Neural cell (in vitro differentiated cells): Measurements from ENCODE around the gene KCNK2. TPM values are rescaled to one million over a fixed set of nuclear protein-coding genes. Genes with fewer than 3 reads are reported as not detected.

Experiments used
- H2AFZ ChIP-seq: fragments of 200-600, 300-800 bp; sonication (generic), shearing (Covaris generic); 2 replicates; pipeline ENCODE4 v1.6.0; 2014; ENCODE audit warnings: low read depth, mild to moderate bottlenecking, antibody characterized with exemption, low read length, moderate library complexity
- H3F3A ChIP-seq: fragments of 200-600 bp; shearing (Covaris generic); 2 replicates; pipeline ENCODE4 v1.6.1; 2016; ENCODE audit warnings: mild to moderate bottlenecking, moderate library complexity, mixed read lengths, antibody characterized with exemption, low read length; ENCODE audit not compliant: insufficient read depth, poor library complexity, severe bottlenecking
- H3K27ac ChIP-seq: fragments of 200-600, 300-800 bp; sonication (generic), shearing (Covaris generic); 2 replicates; pipeline ENCODE4 v1.5.1; 2014; ENCODE audit warnings: mild to moderate bottlenecking, low read length, moderate library complexity
- H3K27me3 ChIP-seq: fragments of 300-800, 200-600 bp; sonication (generic), shearing (Covaris generic); 2 replicates; pipeline ENCODE4 v1.6.0; 2014; ENCODE audit warnings: mild to moderate bottlenecking, low read depth, low read length, moderate library complexity; ENCODE audit not compliant: insufficient read depth
- H3K36me3 ChIP-seq: fragments of 300-800, 200-600 bp; sonication (generic), shearing (Covaris generic); 2 replicates; pipeline ENCODE4 v1.5.1; 2014; ENCODE audit warnings: mild to moderate bottlenecking, antibody characterized with exemption, low read length, moderate library complexity; ENCODE audit not compliant: insufficient read depth
- H3K4me2 ChIP-seq: fragments of 300-800, 200-600 bp; sonication (generic), shearing (Covaris generic); 2 replicates; pipeline ENCODE4 v1.6.0; 2014; ENCODE audit warnings: mild to moderate bottlenecking, low read length
- H3K4me3 ChIP-seq: fragments of 300-800, 200-600 bp; sonication (generic), shearing (Covaris generic); 2 replicates; pipeline ENCODE4 v1.5.1; 2014; ENCODE audit warnings: mild to moderate bottlenecking, low read length, moderate library complexity
- H3K79me2 ChIP-seq: fragments of 200-600 bp; shearing (Covaris generic); replicated peaks from 2 replicates; pipeline ENCODE4 v1.6.0; 2014; ENCODE audit warnings: mild to moderate bottlenecking, low read length, moderate library complexity; ENCODE audit not compliant: insufficient read depth
- H3K9ac ChIP-seq: fragments of 300-800, 200-600 bp; sonication (generic), shearing (Covaris generic); 2 replicates; pipeline ENCODE4 v1.6.1; 2016; ENCODE audit warnings: mild to moderate bottlenecking, low read length, mixed read lengths
- H3K9me2 ChIP-seq: fragments of 200-600 bp; shearing (Covaris generic); 2 replicates; pipeline ENCODE4 v1.6.1; 2016; ENCODE audit warnings: mild to moderate bottlenecking, low read length, mixed read lengths; ENCODE audit not compliant: insufficient read depth
- H3K9me3 ChIP-seq: fragments of 200-600, 300-800 bp; sonication (generic), shearing (Covaris generic); 2 replicates; pipeline ENCODE4 v1.6.1; 2016; ENCODE audit warnings: mild to moderate bottlenecking, mixed run types, low read length, moderate library complexity, mixed read lengths
- H4K20me1 ChIP-seq: fragments of 200-600 bp; shearing (Covaris generic); 2 replicates; pipeline ENCODE4 v1.6.1; 2016; ENCODE audit warnings: mild to moderate bottlenecking, mixed run types; ENCODE audit not compliant: insufficient read depth
- CTCF ChIP-seq: fragments of 450-650 bp; IDR thresholded peaks from 2 replicates; pipeline ENCODE4 v1.5.1; 2014; ENCODE audit warnings: antibody characterized with exemption, mild to moderate bottlenecking, moderate library complexity; ENCODE audit not compliant: poor library complexity, severe bottlenecking
- EP300 ChIP-seq: fragments of 450-650 bp; conservative IDR thresholded peaks from 2 replicates; pipeline ENCODE4 v1.6.1; 2014; ENCODE audit warnings: antibody characterized with exemption, mild to moderate bottlenecking, moderate library complexity; ENCODE audit not compliant: poor library complexity, severe bottlenecking
- EZH2 ChIP-seq: fragments of 200-600, 300-800 bp; shearing (Covaris generic), sonication (generic); IDR thresholded peaks from 2 replicates; pipeline ENCODE4 v1.6.1; 2014; ENCODE audit warnings: antibody characterized with exemption, low read length, borderline replicate concordance, mild to moderate bottlenecking; ENCODE audit not compliant: insufficient read depth, poor library complexity, severe bottlenecking
- MXI1 ChIP-seq: fragments of 450-650 bp; conservative IDR thresholded peaks from 2 replicates; pipeline ENCODE4 v1.6.1; 2014; ENCODE audit warnings: antibody characterized with exemption, mild to moderate bottlenecking; ENCODE audit not compliant: poor library complexity, severe bottlenecking
- POLR2AphosphoS5 ChIP-seq: IDR thresholded peaks from 2 replicates; pipeline ENCODE4 v1.6.1; 2012
- RAD21 ChIP-seq: fragments of 450-650 bp; conservative IDR thresholded peaks from 2 replicates; pipeline ENCODE4 v1.6.1; 2014; ENCODE audit warnings: antibody characterized with exemption, mild to moderate bottlenecking, moderate library complexity
- REST ChIP-seq: IDR thresholded peaks from 2 replicates; pipeline ENCODE4 v1.6.1; 2012; ENCODE audit warnings: borderline replicate concordance
- SMC3 ChIP-seq: fragments of 450-650 bp; conservative IDR thresholded peaks from 2 replicates; pipeline ENCODE4 v1.6.1; 2014; ENCODE audit warnings: antibody characterized with exemption, mild to moderate bottlenecking, moderate library complexity; ENCODE audit not compliant: poor library complexity
- TAF1 ChIP-seq: IDR thresholded peaks from 2 replicates; pipeline ENCODE4 v1.6.1; 2012; ENCODE audit warnings: low read depth
- polyA plus RNA-seq: library from polyadenylated mRNA; depleted of rRNA; stranded (reverse); fragments of >200 nt; gene quantifications from 2 replicates; pipeline ENCODE4 v1.2.3, GENCODE V29; 2014

Gene KCNK2
- polyA plus RNA-seq, 1 donor from 2014 or later: 6.8 TPM

DNA sequence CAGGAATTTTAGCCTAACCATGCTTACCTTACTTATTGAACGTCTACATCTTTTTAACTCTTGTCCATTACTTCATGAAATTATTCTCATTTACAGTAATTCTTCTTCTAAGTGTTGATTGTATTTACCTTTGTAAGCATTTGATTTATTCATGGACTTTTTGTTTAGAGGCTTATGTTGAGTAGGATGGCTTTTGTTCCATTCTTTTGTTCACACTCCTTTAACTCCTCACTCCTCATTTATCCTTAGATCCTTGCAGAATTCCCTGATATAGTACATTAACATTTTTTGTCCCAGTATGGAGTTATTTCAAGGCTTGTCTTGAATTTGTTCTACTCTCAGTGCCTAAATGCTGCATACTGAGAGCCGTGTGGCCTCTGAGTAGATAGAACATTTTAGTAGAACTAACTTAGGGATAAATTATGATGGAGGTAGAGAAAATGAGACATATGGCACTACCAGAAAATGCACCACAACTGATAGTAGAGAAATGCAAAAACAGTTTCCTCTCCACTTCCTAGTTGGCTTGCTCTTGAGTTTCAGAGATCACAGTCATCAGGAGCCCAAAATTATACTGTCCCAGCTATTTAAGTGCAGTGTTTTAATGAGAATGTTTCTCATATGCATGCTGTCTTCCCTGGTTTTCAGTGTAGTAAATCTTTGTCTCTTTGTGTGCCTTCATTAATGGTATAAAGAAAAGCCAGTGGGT lies 69.5 kb downstream of the KCNK2 start:
- no peaks in the 10 kb centered on the region for H3K9me3 ChIP-seq
- no peak overlapping the region for H2AFZ ChIP-seq
- no peak overlapping the region for H3K27ac ChIP-seq
- TF ChIP-seq MXI1 (no peak), SMC3 (no peak), EP300 (no peak), TAF1 (no peak), EZH2 (no peak), CTCF (no peak), POLR2AphosphoS5 (no peak)
- H3K4me2 ChIP-seq: no peak overlapping the region
- no peaks in the 10 kb centered on the region for H3K9me2 ChIP-seq
- no peak overlapping the region for H3K4me3 ChIP-seq
- no peaks in the 10 kb centered on the region for H3F3A ChIP-seq
- H3K27me3 ChIP-seq: no peaks in the 10 kb centered on the region
- no peak overlapping the region for H3K9ac ChIP-seq
- H3K79me2 ChIP-seq: no peaks in the 10 kb centered on the region
- H4K20me1 ChIP-seq: no peaks in the 10 kb centered on the region
- H3K36me3 ChIP-seq: no peaks in the 10 kb centered on the region

GRCh38 chr1:215156232-215156631 lies 73.7 kb downstream of the KCNK2 start:
- H2AFZ ChIP-seq: no peak overlapping the region
- H3K36me3 ChIP-seq: no peaks in the 10 kb centered on the region
- no peaks in the 10 kb centered on the region for H4K20me1 ChIP-seq
- H3K4me2 ChIP-seq: no peak overlapping the region
- H3K27ac ChIP-seq: no peak overlapping the region
- no peak overlapping the region for H3K9ac ChIP-seq
- H3K9me3 ChIP-seq: no peaks in the 10 kb centered on the region
- H3K9me2 ChIP-seq: no peaks in the 10 kb centered on the region
- no peaks in the 10 kb centered on the region for H3K79me2 ChIP-seq
- no peak for TF ChIP-seq SMC3
- TF ChIP-seq MXI1: no peak
- TF ChIP-seq EZH2: no peak
- no peak for TF ChIP-seq POLR2AphosphoS5
- TF ChIP-seq EP300: no peak
- no peak for TF ChIP-seq RAD21
- no peak for TF ChIP-seq TAF1
- no peak for TF ChIP-seq CTCF
- H3F3A ChIP-seq: no peaks in the 10 kb centered on the region
- H3K4me3 ChIP-seq: no peak overlapping the region
- no peaks in the 10 kb centered on the region for H3K27me3 ChIP-seq

DNA sequence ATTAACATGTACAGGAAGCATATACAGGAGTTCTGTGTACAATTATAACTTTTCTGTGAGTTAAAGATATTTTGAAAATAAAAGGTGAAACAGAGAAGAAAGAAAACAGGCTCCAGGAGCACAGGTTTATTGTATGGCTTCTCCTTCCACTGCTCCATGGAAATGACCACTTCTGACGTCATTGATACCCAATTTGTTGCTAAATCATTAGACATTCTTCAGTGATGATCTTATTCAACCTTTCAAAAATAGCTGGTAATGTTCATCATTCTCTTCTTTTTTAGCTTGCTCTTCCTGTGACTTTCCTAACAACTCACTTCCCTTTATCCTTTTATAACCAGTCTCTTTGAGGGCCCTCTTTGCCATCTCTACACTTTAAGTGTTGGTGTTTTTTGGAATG lies 77.8 kb downstream of the KCNK2 start:
- no peak overlapping the region for H2AFZ ChIP-seq
- no peaks in the 10 kb centered on the region for H3F3A ChIP-seq
- no peak overlapping the region for H3K9ac ChIP-seq
- no peaks in the 10 kb centered on the region for H3K9me3 ChIP-seq
- H3K36me3 ChIP-seq: no peaks in the 10 kb centered on the region
- H3K4me2 ChIP-seq: no peak overlapping the region
- no peak for TF ChIP-seq RAD21
- no peak for TF ChIP-seq EZH2
- TF ChIP-seq CTCF: no peak
- TF ChIP-seq REST: no peak
- no peak for TF ChIP-seq EP300
- TF ChIP-seq POLR2AphosphoS5: no peak
- TF ChIP-seq TAF1: no peak
- TF ChIP-seq SMC3: no peak
- TF ChIP-seq MXI1: no peak
- no peak overlapping the region for H3K27ac ChIP-seq
- no peaks in the 10 kb centered on the region for H4K20me1 ChIP-seq
- H3K9me2 ChIP-seq: no peaks in the 10 kb centered on the region
- H3K4me3 ChIP-seq: no peak overlapping the region
- no peaks in the 10 kb centered on the region for H3K27me3 ChIP-seq
- H3K79me2 ChIP-seq: no peaks in the 10 kb centered on the region
